HepG2 (cell line): ENCODE data around the gene GBP6. TPM values are rescaled to one million over a fixed set of nuclear protein-coding genes. Genes with fewer than 3 reads are reported as not detected.

ENCODE experiments used
- ASH2L ChIP-seq: fragments of 300-600, 200-600 bp; sonication (generic); IDR thresholded peaks from 2 replicates; pipeline ENCODE4 v1.7.0; 2017; ENCODE audit warnings: low read depth, mild to moderate bottlenecking, moderate library complexity, mixed read lengths, low read length; ENCODE audit not compliant: insufficient read length
- CBX1 ChIP-seq: IDR thresholded peaks from one replicate; pipeline ENCODE4 v1.6.1; 2016; ENCODE audit warnings: antibody characterized with exemption, low read depth
- CHCHD3 ChIP-seq: sonication (generic); formaldehyde crosslinking; IDR thresholded peaks from 2 replicates; pipeline ENCODE4 v1.8.0; 2022; ENCODE audit warnings: mild to moderate bottlenecking, missing genetic modification reagents, moderate library complexity
- FOXM1 ChIP-seq: sonication (generic); formaldehyde crosslinking; IDR thresholded peaks from 2 replicates; pipeline ENCODE4 v1.5.0; 2020; ENCODE audit warnings: missing genetic modification reagents
- GLMP ChIP-seq: sonication (generic); formaldehyde crosslinking; IDR thresholded peaks from 2 replicates; pipeline ENCODE4 v1.9.0; 2021; ENCODE audit warnings: missing genetic modification reagents, mild to moderate bottlenecking, borderline replicate concordance
- GZF1 ChIP-seq: sonication (generic); formaldehyde crosslinking; IDR thresholded peaks from 2 replicates; pipeline ENCODE4 v1.5.1; 2020; ENCODE audit warnings: mild to moderate bottlenecking, missing genetic modification reagents
- NCOA2 ChIP-seq: sonication (generic); formaldehyde crosslinking; IDR thresholded peaks from 2 replicates; pipeline ENCODE4 v1.8.0; 2022; ENCODE audit warnings: inconsistent platforms
- NKX3-1 ChIP-seq: sonication (generic); formaldehyde crosslinking; IDR thresholded peaks from 2 replicates; pipeline ENCODE4 v1.5.0; 2020; ENCODE audit warnings: missing genetic modification reagents
- NONO ChIP-seq, 2 experiments: fragments of 450-650 bp in 1 of 2; sonication (generic) in 1 of 2; formaldehyde crosslinking in 1 of 2; IDR thresholded peaks in 1 of 2; conservative IDR thresholded peaks in 1 of 2; 2 replicates each; pipeline versions ENCODE4 v1.6.1 to v1.8.0; 2017 to 2022; ENCODE audit warnings: mild to moderate bottlenecking in 1 of 2, missing genetic modification reagents in 1 of 2, moderate library complexity in 1 of 2
- SAFB2 ChIP-seq: sonication (generic); formaldehyde crosslinking; IDR thresholded peaks from 2 replicates; pipeline ENCODE4 v1.5.1; 2020; ENCODE audit warnings: missing genetic modification reagents, low read depth, mild to moderate bottlenecking, borderline replicate concordance
- SP5 ChIP-seq: IDR thresholded peaks from 2 replicates; pipeline ENCODE4 v1.6.1; 2016; ENCODE audit warnings: low read depth, borderline replicate concordance
- STAT5B ChIP-seq: sonication (generic); formaldehyde crosslinking; IDR thresholded peaks from 2 replicates; pipeline ENCODE4 v1.4.0; 2020; ENCODE audit warnings: missing genetic modification reagents
- USF2 ChIP-seq, 2 experiments: sonication (generic) in 1 of 2; formaldehyde crosslinking in 1 of 2; IDR thresholded peaks; 2 replicates each; pipeline versions ENCODE4 v1.5.1 to v1.6.1; 2011 to 2020; ENCODE audit warnings: borderline replicate concordance in 1 of 2, low read depth in 1 of 2, low read length in 1 of 2, mild to moderate bottlenecking in 1 of 2, missing genetic modification reagents in 1 of 2, moderate library complexity in 1 of 2
- ZFP62 ChIP-seq: sonication (generic); formaldehyde crosslinking; IDR thresholded peaks from 2 replicates; pipeline ENCODE4 v1.4.0; 2020; ENCODE audit warnings: missing genetic modification reagents
- ZNF136 ChIP-seq: sonication (generic); formaldehyde crosslinking; IDR thresholded peaks from 2 replicates; pipeline ENCODE4 v1.8.1; 2022; ENCODE audit warnings: low read depth, mild to moderate bottlenecking, moderate library complexity, missing genetic modification reagents
- ZNF672 ChIP-seq: sonication (generic); formaldehyde crosslinking; IDR thresholded peaks from 2 replicates; pipeline ENCODE4 v1.8.1; 2022; ENCODE audit warnings: missing genetic modification reagents
- ZNF788 ChIP-seq: sonication (generic); formaldehyde crosslinking; IDR thresholded peaks from 2 replicates; pipeline ENCODE4 v1.5.0; 2020; ENCODE audit warnings: mild to moderate bottlenecking, missing genetic modification reagents, borderline replicate concordance
- polyA plus RNA-seq, 8 experiments: library from polyadenylated mRNA; depleted of rRNA in 3 of 8; stranded (reverse) in 7 of 8; unstranded in 1 of 8; fragments of >200 nt; fragmentation: Illumina TruSeq in 4 of 8; extraction: Trizol in 4 of 8; gene quantifications; 2 replicates each; pipeline versions ENCODE4 v1.2.1 to v1.2.3, GENCODE V29; 2011 to 2016; ENCODE audit warnings: low read depth in 4 of 8, missing spikeins in 1 of 8, mixed read lengths in 1 of 8; ENCODE audit not compliant: insufficient read depth in 1 of 8
- total RNA-seq, 5 experiments: library from RNA; depleted of rRNA; stranded (reverse); fragments of >200 nt; fragmentation: Illumina TruSeq; extraction: Trizol; gene quantifications; 2 replicates each; pipeline ENCODE4 v1.2.3, GENCODE V29; 2016; ENCODE audit warnings: low read depth in 1 of 5
- TF ChIP-seq, protein P1 (sequence below): sonication (generic); formaldehyde crosslinking; IDR thresholded peaks from 2 replicates; pipeline ENCODE4 v1.5.0; 2020; ENCODE audit warnings: mild to moderate bottlenecking, missing genetic modification reagents
- TF ChIP-seq, protein P2 (sequence below): sonication (generic); formaldehyde crosslinking; IDR thresholded peaks from 2 replicates; pipeline ENCODE4 v1.5.1; 2020; ENCODE audit warnings: mild to moderate bottlenecking, missing genetic modification reagents, moderate library complexity
- TF ChIP-seq, protein P3 (sequence below): IDR thresholded peaks from 2 replicates; pipeline ENCODE4 v1.6.1; 2016; ENCODE audit warnings: mild to moderate bottlenecking, missing biosample characterization, missing genetic modification reagents

GBP6 gene
- total and polyA plus RNA-seq, 2 of the 13 experiments (the other 11 are each of a cell fraction or from before 2014, with no cell fraction given): not detected

DNA sequence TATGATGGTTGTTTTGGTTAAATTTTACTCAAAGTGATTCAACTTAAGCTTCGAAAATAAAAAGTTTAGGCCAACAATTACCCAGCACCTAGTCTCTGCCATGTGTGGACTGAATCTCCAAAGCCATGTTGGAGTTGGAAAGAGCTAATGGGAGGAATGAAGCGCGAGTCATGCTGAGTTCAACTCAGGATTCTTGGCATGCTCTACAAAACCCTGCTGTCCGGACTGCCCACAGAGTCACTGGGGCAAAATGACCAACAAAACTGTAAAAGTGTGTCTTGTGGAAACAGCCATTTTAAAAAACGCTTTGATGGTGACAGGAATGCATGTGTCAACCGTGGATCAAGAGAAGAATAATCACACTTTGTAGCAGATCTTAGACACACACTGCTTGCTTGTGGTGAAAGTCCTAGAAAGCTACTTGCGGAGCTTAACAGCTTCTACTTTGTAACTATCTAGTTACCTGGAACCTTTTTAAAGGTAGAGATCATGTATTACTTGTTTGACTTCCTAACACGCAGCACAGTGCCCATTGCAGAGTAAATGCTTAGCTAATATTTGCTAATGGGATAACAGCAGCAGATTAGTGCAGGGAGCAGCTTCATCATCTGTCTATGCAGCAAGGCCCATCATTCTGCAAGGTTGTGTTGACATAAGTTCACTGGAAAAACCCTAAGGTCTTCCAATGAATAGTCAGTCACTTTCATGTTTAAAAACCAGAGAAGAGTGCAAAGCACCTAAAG, 7.0 kb upstream of the GBP6 start (continued):
- TF ChIP-seq, protein P1, sequence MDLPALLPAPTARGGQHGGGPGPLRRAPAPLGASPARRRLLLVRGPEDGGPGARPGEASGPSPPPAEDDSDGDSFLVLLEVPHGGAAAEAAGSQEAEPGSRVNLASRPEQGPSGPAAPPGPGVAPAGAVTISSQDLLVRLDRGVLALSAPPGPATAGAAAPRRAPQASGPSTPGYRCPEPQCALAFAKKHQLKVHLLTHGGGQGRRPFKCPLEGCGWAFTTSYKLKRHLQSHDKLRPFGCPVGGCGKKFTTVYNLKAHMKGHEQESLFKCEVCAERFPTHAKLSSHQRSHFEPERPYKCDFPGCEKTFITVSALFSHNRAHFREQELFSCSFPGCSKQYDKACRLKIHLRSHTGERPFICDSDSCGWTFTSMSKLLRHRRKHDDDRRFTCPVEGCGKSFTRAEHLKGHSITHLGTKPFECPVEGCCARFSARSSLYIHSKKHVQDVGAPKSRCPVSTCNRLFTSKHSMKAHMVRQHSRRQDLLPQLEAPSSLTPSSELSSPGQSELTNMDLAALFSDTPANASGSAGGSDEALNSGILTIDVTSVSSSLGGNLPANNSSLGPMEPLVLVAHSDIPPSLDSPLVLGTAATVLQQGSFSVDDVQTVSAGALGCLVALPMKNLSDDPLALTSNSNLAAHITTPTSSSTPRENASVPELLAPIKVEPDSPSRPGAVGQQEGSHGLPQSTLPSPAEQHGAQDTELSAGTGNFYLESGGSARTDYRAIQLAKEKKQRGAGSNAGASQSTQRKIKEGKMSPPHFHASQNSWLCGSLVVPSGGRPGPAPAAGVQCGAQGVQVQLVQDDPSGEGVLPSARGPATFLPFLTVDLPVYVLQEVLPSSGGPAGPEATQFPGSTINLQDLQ (CRISPR knock-in tag): no peak
- TF ChIP-seq SP5: no peak
- no peak for TF ChIP-seq STAT5B (CRISPR knock-in tag)
- peak; percentile 85 for TF ChIP-seq NCOA2 (CRISPR knock-in tag)
- TF ChIP-seq ZNF136 (CRISPR knock-in tag): no peak
- TF ChIP-seq CBX1: no peak
- no peak for TF ChIP-seq NONO (IDR thresholded peaks at IDR 0.05)
- TF ChIP-seq NONO (CRISPR knock-in tag; conservative IDR thresholded peaks at IDR 0.05): no peak
- no peak for TF ChIP-seq ZNF672 (CRISPR knock-in tag)
- no peak for TF ChIP-seq ZNF788
- TF ChIP-seq, protein P2, sequence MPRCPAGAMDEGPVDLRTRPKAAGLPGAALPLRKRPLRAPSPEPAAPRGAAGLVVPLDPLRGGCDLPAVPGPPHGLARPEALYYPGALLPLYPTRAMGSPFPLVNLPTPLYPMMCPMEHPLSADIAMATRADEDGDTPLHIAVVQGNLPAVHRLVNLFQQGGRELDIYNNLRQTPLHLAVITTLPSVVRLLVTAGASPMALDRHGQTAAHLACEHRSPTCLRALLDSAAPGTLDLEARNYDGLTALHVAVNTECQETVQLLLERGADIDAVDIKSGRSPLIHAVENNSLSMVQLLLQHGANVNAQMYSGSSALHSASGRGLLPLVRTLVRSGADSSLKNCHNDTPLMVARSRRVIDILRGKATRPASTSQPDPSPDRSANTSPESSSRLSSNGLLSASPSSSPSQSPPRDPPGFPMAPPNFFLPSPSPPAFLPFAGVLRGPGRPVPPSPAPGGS (CRISPR knock-in tag): no peak
- TF ChIP-seq FOXM1 (CRISPR knock-in tag): no peak
- no peak for TF ChIP-seq USF2 (IDR thresholded peaks at IDR 0.05; ENCODE audit: low read depth, low read length)
- no peak for TF ChIP-seq USF2 (CRISPR knock-in tag; IDR thresholded peaks at IDR 0.05; ENCODE audit: borderline replicate concordance)
- no peak for TF ChIP-seq GZF1 (CRISPR knock-in tag)
- TF ChIP-seq SAFB2 (CRISPR knock-in tag): no peak
- TF ChIP-seq GLMP: no peak
- TF ChIP-seq ZFP62 (CRISPR knock-in tag): no peak
- TF ChIP-seq NKX3-1 (CRISPR knock-in tag): no peak
- no peak for TF ChIP-seq CHCHD3 (CRISPR knock-in tag)
- TF ChIP-seq ASH2L: no peak
- TF ChIP-seq, protein P3, sequence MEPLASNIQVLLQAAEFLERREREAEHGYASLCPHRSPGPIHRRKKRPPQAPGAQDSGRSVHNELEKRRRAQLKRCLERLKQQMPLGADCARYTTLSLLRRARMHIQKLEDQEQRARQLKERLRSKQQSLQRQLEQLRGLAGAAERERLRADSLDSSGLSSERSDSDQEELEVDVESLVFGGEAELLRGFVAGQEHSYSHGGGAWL (CRISPR knock-in tag): no peak
